ENCODE measurements around the gene PCBP4.

- no peak for TF ChIP-seq CTCF (conservative IDR thresholded peaks at IDR 0.05; ENCODE audit: low read length)
- no peak for TF ChIP-seq EZH2phosphoT487 (IDR thresholded peaks at IDR 0.05; ENCODE audit: borderline replicate concordance)
Measured at GRCh38 chr3:51967384-51968169, at the start of gene PCBP4.

Data from Loucy (cell line).